Inferior parietal cortex (tissue), 1 donor: ENCODE measurements around the gene SLC25A38.
A peak's percentile ranks its signal among the peaks of the same experiment; 100 is the strongest.

ENCODE experiments used
- DNase-seq: peaks from one replicate; pipeline ENCODE4 v3.0.0-alpha.2; 2016; ENCODE audit errors: extremely low spot score

Gene SLC25A38

GRCh38 chr3:39376959-39377634, 6.1 kb upstream of the SLC25A38 start:
- no peak for DNase-seq

DNA sequence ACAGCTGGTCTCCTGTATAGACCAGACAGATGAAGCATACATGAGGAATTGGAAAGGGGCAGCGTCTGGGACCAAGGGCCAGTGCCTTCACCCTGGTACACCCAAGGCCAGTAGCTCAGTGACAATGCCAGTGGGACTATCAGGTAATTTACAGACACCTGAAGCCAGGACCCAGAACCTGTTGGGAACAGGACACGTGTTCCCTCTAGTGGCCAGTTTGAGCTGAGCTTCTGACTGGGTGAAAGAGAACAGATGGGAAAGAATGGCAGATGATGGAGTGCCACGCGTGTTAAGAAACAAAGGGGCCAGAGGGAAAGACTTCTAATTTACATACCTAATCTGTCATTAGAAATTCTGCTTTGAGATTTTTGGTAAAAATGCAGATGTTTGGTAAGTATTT, 5.1 kb upstream of the SLC25A38 start:
- DNase-seq, result peak; percentile 17

GRCh38 chr3:39378957-39379777, 4.0 kb upstream of the SLC25A38 start:
- DNase-seq, result no peak

- DNase-seq, result no peak
Observed at GRCh38 chr3:39379778-39380155, 3.4 kb upstream of the SLC25A38 start.

DNA sequence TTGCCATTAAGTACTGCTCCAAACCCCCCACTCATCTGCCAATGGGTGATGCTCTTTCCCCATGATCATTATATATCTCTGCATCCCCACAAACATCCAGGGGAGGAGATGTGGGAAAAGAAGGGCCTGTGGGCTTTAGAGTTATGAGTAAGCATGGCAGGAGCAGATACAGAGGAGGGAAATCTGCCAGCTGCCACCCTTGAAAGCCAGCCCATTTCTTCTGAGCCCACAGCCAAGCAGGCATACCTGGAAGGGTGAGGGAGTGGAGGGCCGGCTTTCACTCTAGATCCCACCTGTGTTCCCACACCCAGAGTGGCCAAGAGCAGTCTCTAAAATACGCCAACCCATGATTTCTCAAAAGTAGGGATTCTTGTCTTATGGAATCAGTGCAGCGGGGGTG, 1.7 kb upstream of the SLC25A38 start:
- DNase-seq, result no peak

DNA sequence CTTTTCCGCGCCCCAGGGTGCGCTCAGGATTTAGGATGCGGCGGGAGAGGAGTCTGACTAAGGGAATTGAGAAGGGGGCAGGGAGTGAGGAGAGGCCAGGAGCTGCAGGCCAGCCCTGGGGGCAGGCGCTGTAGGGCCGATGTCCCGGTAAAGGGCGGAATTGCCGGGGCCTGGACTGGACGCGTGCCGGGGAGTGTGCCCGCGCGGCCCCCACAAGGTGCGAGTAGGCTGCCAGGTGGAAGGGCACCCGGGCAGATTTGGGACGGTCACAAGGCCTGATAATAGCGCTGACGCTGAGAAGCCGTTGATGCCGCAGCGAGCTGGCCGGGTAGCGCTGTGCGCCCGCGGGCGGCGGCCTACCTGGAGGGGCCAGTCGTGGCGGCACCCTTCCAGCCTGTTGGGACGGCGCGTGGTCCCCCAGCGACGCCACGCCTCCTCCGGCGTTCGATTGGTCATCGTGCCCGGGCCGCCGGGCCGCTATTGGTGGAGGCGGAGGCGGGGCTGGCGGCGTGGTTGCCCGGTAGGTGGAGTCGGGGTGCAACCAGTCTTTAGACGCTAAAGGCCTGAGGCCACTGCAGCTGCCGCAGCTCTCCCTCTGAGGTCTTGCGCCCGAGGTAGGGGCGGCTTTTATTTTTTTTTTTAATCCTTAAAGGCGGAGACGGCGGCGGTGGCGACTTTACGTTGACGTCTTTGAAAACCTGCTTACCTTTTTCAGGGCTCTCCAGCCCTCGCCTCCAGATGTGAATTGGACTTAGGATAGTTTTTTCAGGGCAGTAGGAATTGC, 903 bp downstream of the SLC25A38 start:
- peak; percentile 96 for DNase-seq

DNA sequence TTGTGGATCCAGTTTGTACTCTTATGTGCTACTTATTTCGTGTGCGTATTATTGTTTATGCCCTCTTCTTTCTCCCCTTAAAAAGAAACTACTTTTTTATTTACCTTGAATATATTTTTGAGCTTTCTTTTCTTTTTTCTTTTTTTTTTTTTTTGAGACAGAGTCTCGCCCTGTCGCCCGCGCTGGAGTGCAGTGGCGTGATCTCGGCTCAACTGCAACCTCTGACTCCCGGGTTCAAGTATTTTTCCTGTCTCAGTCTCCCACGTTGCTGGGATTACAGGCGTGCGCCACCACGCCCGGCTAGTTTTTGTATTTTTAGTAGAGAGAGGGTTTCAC, 1.5 kb downstream of the SLC25A38 start:
- no peak for DNase-seq

GRCh38 chr3:39385456-39386090, 2.4 kb downstream of the SLC25A38 start:
- no peak for DNase-seq

GRCh38 chr3:39386318-39386717, 3.1 kb downstream of the SLC25A38 start:
- no peak for DNase-seq

DNA sequence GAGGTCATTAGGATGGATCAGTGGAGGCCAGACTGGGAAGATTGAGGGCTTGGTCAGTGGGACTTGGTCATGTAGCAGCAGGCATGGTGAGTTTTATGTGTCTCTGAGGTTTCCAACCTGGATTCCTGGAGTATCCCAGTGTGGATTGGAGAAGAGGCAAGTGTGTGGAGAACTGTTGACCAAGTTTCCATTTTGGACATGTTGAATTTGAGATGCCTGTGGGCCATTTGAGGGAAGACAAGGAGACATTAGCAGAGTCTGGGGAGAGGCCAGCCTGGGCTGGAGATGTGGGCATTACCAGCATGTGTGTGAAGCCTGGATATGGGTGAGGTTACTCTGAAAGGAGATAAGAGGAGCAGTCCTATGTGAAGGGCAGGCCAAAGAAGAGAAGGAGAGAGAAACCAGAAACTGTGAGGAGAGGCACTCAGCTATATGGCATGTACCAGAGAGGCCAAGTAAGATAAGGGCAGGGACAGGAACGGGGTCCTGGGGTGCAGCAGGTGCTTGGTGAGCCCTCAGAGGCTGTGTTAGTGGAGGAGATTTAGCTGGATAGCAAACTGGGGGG, 4.3 kb downstream of the SLC25A38 start:
- DNase-seq, result no peak

GRCh38 chr3:39388153-39388552, 5.0 kb downstream of the SLC25A38 start:
- no peak for DNase-seq

- peak; percentile 13 for DNase-seq
Observed at GRCh38 chr3:39388741-39389248, 5.6 kb downstream of the SLC25A38 start.

DNA sequence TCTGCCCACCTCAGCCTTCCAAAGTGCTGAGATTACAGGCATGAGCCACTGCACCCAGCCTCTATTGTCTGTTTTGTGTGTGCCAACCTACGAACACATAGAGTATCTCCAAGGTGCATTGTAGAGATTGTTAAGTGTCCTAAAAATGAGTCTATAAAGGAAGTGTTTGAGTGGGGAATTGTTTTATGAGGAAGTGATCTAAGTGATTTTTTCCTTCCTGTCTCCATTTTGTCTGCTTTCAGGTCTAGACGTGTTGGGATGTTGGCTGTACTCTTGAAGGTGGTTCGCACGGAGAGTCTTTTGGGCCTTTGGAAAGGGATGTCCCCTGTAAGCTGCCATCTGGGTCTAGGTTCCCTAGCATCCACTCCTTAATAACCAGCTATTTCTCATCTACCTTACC, 7.0 kb downstream of the SLC25A38 start:
- no peak for DNase-seq

DNA sequence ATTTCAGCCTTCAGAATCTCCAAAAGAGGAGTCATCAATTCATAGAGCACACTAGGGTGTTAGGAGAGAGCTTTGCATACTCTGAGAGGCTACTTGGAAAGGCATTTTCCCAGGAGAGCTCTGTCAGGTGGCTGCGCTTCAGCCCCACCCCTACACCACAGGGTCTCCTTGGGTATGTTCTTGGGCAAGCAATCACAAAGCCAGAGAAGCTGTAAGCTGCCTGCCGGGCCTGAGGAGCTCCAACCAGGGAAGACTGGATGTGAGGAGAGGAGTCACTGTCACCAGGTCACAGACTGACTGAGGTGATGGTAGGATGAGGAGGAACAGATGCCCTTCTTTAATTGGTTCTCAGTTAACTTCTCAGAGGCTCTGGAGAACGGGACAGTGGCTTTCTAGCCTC, 13.5 kb downstream of the SLC25A38 start:
- DNase-seq, result no peak

GRCh38 chr3:39398700-39399099, 15.5 kb downstream of the SLC25A38 start:
- DNase-seq, result no peak

- DNase-seq, result no peak
Observed at GRCh38 chr3:39401983-39402382, 18.8 kb downstream of the SLC25A38 start.

DNA sequence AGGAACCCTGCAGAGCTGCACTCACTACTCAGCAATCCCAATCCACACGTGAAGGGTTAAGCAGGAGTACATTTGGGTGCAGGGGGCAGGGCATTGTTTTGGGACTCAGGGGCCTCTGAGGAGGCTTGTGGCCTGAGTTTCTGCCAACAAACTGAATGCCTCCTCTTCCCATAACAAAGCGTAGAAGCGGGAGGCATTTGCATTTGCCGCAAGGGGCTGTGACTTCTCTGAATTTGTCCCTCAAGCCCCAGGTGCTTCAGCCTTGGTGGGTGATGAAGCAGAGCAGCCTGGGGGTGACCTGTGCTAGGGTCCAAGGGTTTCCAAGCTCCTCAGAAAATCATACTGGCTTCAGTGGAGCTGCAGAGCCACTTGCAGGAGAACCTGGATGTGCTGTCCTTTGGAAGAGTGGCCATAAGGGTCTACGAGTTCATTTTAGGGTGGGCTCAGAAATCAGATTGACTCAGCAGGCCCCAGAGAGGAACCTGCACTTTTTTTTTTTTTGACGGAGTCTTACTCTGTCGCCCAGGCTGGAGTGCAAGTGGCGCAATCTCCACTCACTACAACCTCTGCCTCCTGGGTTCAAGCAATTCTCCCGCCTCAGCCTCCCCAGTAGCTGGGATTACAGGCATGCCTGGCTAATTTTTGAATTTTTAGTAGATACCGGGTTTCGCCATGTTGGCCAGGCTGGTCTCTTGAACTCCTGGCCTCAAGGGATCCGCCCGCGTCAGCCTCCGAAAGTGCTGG, 21.9 kb downstream of the SLC25A38 start:
- DNase-seq, result no peak

DNA sequence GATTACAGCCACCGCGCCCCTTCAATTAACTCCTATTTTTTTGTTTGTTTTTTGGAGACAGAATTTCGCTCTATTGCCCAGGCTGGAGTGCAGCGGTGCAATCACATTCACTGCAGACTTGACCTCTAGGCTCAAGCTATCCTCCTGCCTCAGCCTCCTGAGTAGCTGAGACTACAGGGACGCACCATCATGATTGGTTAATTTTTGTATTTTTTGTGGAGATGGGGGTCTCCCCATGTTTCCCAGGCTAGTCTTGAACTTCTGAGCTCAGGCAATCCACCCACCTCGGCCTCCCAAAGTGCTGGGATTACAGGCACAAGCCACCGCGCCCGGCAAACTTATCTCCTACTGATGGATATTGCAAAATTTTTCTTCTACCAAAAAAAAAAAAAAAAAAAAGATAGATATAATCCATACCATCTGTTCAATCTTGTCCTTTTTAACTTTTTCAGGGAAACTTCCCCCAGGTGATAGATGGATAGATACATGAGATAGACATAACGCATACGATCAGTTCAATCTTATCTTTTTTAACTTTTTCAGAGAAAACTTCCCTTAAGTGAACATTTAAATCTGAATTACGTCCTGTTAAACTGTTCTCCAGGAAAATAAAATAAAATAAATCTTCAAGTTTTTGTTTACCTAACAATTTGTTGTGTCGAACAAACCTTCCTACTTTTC, 22.7 kb downstream of the SLC25A38 start:
- DNase-seq, result no peak

- peak; percentile 98 for DNase-seq
Observed at GRCh38 chr3:39406368-39407258, 23.4 kb downstream of the SLC25A38 start, which contains the start of gene RPSA. Gene RPSA (plus strand): TSS chr3:39406720. CDS start chr3:39407654, 934 bp downstream.
